ENCODE data around the gene FLOT1. TPM values are rescaled to one million over a fixed set of nuclear protein-coding genes. Genes with fewer than 3 reads are reported as not detected.

Gene FLOT1
- total RNA-seq, 1 donor, result 101 TPM

DNA sequence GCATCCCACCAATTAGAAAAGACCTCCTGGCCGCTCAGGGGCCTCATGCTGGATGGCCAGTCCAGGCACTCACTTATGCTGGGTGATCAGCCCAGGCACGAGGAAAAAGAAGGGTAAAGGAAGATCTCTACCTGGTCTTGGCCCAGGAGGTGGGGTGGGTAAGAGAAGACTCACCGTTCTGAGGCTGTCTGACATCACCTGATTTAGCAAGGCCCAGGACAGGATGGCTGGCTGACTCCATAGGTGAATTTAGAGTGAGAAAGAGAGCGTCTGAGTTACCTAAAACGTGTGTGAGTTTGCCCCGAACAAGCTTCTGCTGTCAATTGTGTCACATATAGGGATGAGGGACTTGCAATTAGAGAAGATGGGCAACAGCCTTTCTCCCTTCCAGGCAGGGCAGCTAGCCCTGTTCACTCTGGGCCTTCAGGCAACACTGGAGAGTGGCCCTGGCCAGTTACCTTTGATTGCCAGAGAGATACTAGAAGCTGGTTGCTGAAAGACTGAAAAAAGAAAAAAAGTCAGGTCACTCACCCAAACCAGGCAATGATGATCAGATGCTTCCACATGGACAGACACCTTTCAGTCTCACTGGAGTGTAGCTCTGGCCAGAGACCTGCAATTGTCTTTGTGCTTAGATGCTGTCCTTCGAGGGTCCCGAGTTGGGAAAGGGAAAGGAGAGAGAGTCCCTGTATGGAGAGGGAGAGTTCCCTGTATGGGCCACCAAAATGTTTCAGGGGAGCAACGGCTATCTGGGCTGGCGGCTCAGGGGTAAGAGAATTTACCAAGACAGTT lies 37.6 kb upstream of the FLOT1 start:
- H3K9me3 ChIP-seq (ENCODE audit: low read depth, low read length), result no peaks in the 10 kb centered on the region
- H3K27me3 ChIP-seq (ENCODE audit: insufficient read depth, low read length), result no peaks in the 10 kb centered on the region
- H3K27ac ChIP-seq (ENCODE audit: low read depth, low read length), result peak overlapping the region; percentile 100
- H3K79me2 ChIP-seq (ENCODE audit: insufficient read depth, low read length), result no peaks in the 10 kb centered on the region
- H3K4me2 ChIP-seq (ENCODE audit: insufficient read depth, low read length), result peak overlapping the region; percentile 63
- H3K4me1 ChIP-seq (ENCODE audit: insufficient read depth, low read length), result peaks cover 50% of the 10 kb centered on the region
- no peak overlapping the region for H3K4me3 ChIP-seq (ENCODE audit: insufficient read depth, low read length)
- H2AFZ ChIP-seq (ENCODE audit: low read length), result no peak overlapping the region
- H4K20me1 ChIP-seq (ENCODE audit: insufficient read depth, low read length), result no peaks in the 10 kb centered on the region
- DNase-seq (ENCODE audit: insufficient read length, low spot score, missing footprints), result no peak
- no peak for TF ChIP-seq CTCF (IDR thresholded peaks at IDR 0.05; ENCODE audit: extremely low read depth, low read depth, low read length)
- H3K36me3 ChIP-seq (ENCODE audit: insufficient read depth, low read length), result no peaks in the 10 kb centered on the region

DNA sequence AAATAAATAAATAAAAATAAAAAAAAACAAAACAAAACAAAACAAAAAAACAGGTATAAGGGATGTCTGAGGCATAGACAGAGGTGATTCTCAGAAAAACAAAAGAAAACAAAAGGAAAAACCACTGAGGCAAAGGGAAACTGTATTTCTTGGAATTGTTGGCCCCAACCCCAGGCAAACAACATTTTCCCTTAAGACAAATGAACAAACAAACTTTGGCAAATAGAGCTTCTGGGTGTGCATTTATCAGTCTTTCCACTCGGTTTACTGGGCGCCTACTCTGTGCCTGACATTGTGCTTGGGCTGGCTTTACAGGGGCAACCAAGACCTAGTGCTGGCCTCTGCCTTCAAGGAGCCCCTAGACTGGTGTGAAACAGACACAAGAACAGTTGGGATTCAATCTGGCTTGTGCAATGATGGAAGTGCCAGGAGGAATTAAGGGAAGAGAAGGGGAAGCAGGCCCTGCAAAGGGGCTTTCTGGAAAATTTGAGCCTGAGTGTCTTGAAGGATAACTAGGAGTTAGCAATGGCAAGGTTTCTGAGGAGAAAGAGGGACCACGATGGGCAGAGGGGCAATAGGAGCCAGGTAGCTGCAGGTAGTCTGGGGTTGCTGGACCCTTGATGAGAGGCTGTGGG lies 35.6 kb upstream of the FLOT1 start:
- peak overlapping the region; percentile 100 for H3K27ac ChIP-seq (ENCODE audit: low read depth, low read length)
- no peaks in the 10 kb centered on the region for H3K79me2 ChIP-seq (ENCODE audit: insufficient read depth, low read length)
- no peaks in the 10 kb centered on the region for H3K36me3 ChIP-seq (ENCODE audit: insufficient read depth, low read length)
- H3K4me3 ChIP-seq (ENCODE audit: insufficient read depth, low read length), result no peak overlapping the region
- no peak for TF ChIP-seq CTCF (IDR thresholded peaks at IDR 0.05; ENCODE audit: extremely low read depth, low read depth, low read length)
- peak overlapping the region; percentile 27 for H3K4me2 ChIP-seq (ENCODE audit: insufficient read depth, low read length)
- DNase-seq (ENCODE audit: insufficient read length, low spot score, missing footprints), result no peak
- no peaks in the 10 kb centered on the region for H3K9me3 ChIP-seq (ENCODE audit: low read depth, low read length)
- H3K4me1 ChIP-seq (ENCODE audit: insufficient read depth, low read length), result peaks cover 50% of the 10 kb centered on the region
- H4K20me1 ChIP-seq (ENCODE audit: insufficient read depth, low read length), result no peaks in the 10 kb centered on the region
- no peaks in the 10 kb centered on the region for H3K27me3 ChIP-seq (ENCODE audit: insufficient read depth, low read length)
- no peak overlapping the region for H2AFZ ChIP-seq (ENCODE audit: low read length)

- Histone ChIP-seq H2AFZ (ENCODE audit: low read length) (no peak overlapping the region), H4K20me1 (ENCODE audit: insufficient read depth, low read length) (no peaks in the 10 kb centered on the region), H3K79me2 (ENCODE audit: insufficient read depth, low read length) (no peaks in the 10 kb centered on the region), H3K4me2 (ENCODE audit: insufficient read depth, low read length) (no peak overlapping the region), H3K9me3 (ENCODE audit: low read depth, low read length) (no peaks in the 10 kb centered on the region), H3K36me3 (ENCODE audit: insufficient read depth, low read length) (no peaks in the 10 kb centered on the region), H3K4me1 (ENCODE audit: insufficient read depth, low read length) (peaks cover 40% of the 10 kb centered on the region), H3K27me3 (ENCODE audit: insufficient read depth, low read length) (no peaks in the 10 kb centered on the region), H3K4me3 (ENCODE audit: insufficient read depth, low read length) (no peak overlapping the region), H3K27ac (ENCODE audit: low read depth, low read length) (no peak overlapping the region)
- no peak for TF ChIP-seq CTCF (IDR thresholded peaks at IDR 0.05; ENCODE audit: extremely low read depth, low read depth, low read length)
- DNase-seq (ENCODE audit: insufficient read length, low spot score, missing footprints), result no peak
These were observed 34.6 kb upstream of the FLOT1 start for GRCh38 chr6:30777155-30777485.

DNA sequence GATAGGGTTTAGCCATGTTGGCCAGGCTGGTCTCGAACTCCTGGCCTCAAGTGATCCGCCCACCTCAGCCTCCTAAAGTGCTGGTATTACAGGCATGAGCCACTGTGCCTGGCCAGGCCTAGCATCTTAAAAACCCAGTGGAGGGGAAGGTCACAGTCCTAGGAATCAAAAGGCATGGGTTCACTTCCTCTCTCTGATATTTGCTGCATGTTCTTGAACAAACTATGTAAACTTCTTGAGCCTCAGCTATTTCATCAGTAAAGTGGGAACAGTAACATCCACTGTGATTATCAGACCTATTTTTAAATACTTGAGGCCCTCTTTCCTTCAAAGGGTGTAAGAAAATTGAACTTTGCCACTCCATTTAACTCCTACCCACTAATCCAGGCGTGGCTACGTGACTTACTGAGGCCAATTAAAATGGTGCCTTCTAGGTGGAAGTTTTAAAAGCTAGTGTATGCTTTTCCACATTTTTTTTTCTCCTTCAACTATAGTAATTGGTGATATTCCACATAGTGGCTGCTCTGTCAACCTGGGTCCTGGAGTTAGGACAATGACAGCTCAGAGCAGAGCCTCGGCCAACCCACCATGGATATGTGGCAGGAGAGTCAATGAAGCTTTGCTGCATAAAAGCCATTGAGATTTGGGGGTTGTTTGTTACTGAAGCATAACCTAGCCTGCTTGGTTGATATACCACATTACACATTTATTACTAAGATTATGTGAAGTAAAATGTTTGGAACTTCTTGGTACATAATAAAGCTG lies 34.1 kb upstream of the FLOT1 start:
- Histone ChIP-seq H3K4me1 (ENCODE audit: insufficient read depth, low read length) (peaks cover 36% of the 10 kb centered on the region), H3K27me3 (ENCODE audit: insufficient read depth, low read length) (no peaks in the 10 kb centered on the region), H3K4me2 (ENCODE audit: insufficient read depth, low read length) (no peak overlapping the region), H3K4me3 (ENCODE audit: insufficient read depth, low read length) (no peak overlapping the region), H2AFZ (ENCODE audit: low read length) (no peak overlapping the region), H3K9me3 (ENCODE audit: low read depth, low read length) (no peaks in the 10 kb centered on the region), H3K36me3 (ENCODE audit: insufficient read depth, low read length) (no peaks in the 10 kb centered on the region), H3K27ac (ENCODE audit: low read depth, low read length) (no peak overlapping the region), H3K79me2 (ENCODE audit: insufficient read depth, low read length) (no peaks in the 10 kb centered on the region), H4K20me1 (ENCODE audit: insufficient read depth, low read length) (no peaks in the 10 kb centered on the region)
- DNase-seq (ENCODE audit: insufficient read length, low spot score, missing footprints), result no peak
- TF ChIP-seq CTCF (IDR thresholded peaks at IDR 0.05; ENCODE audit: extremely low read depth, low read depth, low read length), result no peak

All from osteoblast (primary cell).